Epithelial cell of esophagus (primary cell): ENCODE data around the gene MPHOSPH9.

Experiments used
- DNase-seq: peaks from one replicate; pipeline ENCODE4 v3.0.0; 2010; ENCODE audit warnings: low read depth
- H3K4me3 ChIP-seq: 2 replicates; pipeline ENCODE4 v1.5.1; 2011; ENCODE audit warnings: mild to moderate bottlenecking, low read length, control low read depth
- TF ChIP-seq, protein P1 (sequence below): IDR thresholded peaks from 2 replicates; pipeline ENCODE4 v1.5.1; 2011; ENCODE audit warnings: low read depth, mild to moderate bottlenecking, low read length, control low read depth, inconsistent platforms; ENCODE audit not compliant: insufficient read depth; ENCODE audit errors: missing control alignments

MPHOSPH9 gene

DNA sequence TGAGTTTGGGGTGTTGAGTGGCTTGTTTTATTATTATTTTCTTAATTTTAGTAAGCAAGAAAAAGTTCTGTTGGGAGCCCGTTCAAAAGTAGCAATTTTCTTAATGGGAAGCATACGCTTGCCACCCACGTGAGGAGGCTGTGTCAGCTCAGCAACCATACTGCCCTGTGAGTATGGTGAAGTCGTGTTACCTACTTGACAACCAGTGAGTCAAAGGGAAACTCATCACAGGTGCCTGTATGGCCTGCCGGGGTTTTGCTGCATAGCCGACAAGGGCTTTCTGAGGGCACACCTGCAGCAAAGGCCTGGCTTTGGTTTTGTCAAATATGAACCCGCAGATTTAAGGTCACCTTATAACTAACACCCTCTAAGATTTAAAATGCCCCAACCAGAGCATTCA lies 113.1 kb downstream of the MPHOSPH9 start:
- TF ChIP-seq, protein P1, sequence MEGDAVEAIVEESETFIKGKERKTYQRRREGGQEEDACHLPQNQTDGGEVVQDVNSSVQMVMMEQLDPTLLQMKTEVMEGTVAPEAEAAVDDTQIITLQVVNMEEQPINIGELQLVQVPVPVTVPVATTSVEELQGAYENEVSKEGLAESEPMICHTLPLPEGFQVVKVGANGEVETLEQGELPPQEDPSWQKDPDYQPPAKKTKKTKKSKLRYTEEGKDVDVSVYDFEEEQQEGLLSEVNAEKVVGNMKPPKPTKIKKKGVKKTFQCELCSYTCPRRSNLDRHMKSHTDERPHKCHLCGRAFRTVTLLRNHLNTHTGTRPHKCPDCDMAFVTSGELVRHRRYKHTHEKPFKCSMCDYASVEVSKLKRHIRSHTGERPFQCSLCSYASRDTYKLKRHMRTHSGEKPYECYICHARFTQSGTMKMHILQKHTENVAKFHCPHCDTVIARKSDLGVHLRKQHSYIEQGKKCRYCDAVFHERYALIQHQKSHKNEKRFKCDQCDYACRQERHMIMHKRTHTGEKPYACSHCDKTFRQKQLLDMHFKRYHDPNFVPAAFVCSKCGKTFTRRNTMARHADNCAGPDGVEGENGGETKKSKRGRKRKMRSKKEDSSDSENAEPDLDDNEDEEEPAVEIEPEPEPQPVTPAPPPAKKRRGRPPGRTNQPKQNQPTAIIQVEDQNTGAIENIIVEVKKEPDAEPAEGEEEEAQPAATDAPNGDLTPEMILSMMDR: no peak
- DNase-seq: no peak
- H3K4me3 ChIP-seq: no peak overlapping the region

DNA sequence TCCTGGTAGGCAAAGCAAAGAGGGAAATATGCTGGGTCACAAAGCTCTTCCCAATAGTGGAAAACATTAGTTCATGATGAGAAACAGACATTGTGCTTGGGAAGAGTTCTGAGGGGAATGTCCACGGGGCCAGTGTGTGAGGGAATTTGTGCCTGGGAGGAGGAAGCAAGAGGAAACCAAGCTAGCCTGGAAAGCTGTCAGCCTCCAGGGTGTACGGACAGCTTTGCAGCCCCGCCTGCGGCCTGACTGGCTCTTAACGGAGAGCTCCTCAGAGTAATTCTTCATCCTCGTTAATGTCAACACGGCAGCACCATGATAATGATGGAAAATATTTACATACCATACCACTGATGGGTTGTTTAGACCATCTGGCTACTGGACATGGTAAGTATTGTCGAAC lies 114.4 kb downstream of the MPHOSPH9 start:
- TF ChIP-seq, protein P1: no peak
- no peak overlapping the region for H3K4me3 ChIP-seq
- DNase-seq: no peak

DNA sequence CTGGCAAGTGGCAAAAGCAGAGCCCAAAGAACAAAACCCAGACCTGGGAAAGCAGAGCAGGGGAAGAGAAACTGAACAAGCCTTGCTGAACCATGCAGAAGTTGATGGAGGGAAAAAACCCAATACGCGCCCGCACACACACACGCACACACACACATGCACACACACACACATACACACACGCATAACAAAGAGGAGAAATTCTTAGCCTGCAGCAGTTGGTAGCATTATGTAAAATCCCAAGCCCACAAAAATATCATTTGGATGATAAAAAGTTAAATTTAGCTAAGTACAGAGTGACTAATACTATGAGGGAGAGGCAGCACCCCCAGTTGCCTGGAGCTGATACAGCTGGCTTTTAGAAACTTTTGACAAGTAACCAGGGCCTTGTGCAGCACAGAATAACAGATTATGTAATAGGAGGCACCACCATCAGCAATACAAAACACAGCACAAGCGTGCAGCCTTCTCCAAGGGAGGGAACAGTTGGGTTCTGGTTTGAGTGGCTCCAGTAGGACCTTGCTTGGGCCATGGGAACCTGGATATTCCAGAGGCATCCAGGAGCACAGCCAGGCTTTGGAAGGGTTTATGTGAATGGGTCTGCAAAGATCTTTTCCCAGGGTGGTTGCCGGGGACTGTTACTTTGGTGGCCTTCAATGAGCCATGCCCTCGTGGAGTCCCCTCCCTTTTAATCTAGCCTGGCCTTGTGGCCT lies 117.4 kb downstream of the MPHOSPH9 start:
- peak; percentile 47 for DNase-seq

DNA sequence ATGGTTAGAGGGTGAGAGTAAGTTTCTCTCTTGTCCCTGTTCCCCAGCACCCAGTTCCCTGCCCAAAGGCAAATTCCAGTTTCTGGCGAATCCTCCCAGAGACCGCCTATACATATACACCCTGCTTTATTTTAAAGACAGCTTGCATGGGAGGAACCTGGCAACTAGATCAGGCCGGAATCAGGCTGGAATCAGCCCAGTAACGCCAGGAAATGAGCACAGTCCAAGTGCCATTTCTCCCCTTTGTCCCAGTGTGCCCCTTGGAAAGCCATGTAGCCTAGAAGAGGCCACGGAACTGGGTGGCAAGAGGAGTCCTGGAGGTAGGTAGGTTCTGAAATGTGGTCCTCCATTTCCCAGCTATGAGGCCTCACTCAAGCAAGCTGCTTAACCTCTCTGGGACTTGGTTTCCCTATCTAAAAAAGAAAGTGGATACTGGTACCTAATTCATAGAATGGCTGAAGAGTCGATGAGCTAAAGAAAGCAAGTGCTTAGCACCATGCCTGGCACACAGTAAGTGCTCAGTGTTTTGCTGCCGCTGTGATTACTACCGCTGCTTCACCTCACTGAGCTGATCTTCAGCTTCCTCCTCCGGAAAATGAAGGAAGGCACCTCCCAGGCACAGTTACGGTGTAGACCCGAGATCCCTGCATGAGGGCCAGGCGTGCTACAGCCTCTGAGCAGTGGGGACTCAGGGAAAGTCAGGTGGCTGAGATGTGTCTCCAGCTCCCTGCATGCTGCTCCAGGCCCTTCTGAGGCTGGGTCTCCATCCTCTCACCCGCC lies 118.4 kb downstream of the MPHOSPH9 start:
- no peak for DNase-seq
- TF ChIP-seq, protein P1: no peak

More for the DNA sequence above, 117.4 kb downstream of the MPHOSPH9 start:
- no peak overlapping the region for H3K4me3 ChIP-seq
- TF ChIP-seq, protein P1: no peak

DNA sequence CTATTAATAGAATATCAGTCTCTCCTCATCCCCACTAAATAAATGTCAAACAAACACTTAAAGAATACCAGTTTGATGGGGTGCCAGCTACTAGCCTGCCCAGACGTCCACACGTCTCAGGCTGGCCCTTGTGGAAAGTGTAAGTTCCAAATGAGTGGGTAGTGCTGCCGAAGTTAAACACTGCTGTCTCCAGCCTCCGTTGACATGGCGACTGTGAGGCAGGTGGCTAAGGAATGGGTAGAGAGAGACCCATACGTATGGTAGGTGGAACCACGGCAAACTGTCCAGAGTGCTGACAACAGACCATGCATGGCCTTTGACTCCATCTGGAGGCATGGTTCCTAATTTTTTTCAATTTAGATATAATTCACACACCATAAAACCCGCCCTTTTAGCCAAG lies 119.9 kb downstream of the MPHOSPH9 start:
- TF ChIP-seq, protein P1: no peak
- no peak for DNase-seq

More for the DNA sequence above, 118.4 kb downstream of the MPHOSPH9 start:
- H3K4me3 ChIP-seq: no peak overlapping the region

DNA sequence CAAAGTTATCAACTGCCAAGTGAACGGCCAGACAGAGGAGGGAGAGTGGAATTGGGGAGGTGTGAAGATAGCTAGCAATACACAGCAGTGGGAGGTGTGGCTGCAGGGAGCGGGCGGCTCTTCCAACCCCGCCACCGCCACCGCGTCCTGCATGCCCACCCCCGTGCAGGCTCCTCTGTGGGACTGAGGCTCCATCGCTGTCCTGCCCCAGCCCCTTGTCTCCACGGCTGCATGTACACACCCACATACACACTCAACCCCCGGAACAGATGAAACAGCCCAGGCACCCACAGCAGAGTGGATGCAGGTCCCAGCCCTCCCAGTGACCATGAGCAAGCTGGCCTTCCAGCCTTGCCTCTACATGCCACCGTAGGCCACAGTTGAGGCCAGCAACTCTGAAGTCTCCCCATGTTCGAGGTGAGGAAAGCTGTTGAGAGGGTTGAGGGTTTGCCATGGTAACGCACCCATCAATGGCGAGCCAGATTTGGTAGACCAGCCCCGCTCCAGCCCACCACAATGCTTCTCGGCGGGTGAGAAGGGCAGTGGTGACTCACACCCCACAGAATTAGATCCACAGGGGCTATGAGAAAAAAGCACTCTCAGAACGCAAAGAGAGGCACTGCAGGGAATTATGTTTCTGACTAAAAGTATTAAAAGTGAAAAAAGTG lies 121.3 kb downstream of the MPHOSPH9 start:
- TF ChIP-seq, protein P1: no peak
- no peak for DNase-seq
- no peak overlapping the region for H3K4me3 ChIP-seq

More for the DNA sequence above, 119.9 kb downstream of the MPHOSPH9 start:
- no peak overlapping the region for H3K4me3 ChIP-seq
